ENCODE data around the gene ZWILCH.

Gene ZWILCH

GRCh38 chr15:66503780-66504562 is 1.2 kb upstream of the ZWILCH start:
- Histone ChIP-seq H4K20me1 (ENCODE audit: insufficient read depth) (peaks cover 13% of the 10 kb centered on the region), H3K36me3 (ENCODE audit: insufficient read depth) (peaks cover 35% of the 10 kb centered on the region), H3K27me3 (ENCODE audit: insufficient read depth, low read depth) (no peaks in the 10 kb centered on the region), H3K4me3 (IDR thresholded peaks at IDR 0.05; ENCODE audit: insufficient read depth, low read depth, low read length) (no peak overlapping the region), H3K27ac (peak overlapping the region; percentile 96), H3K4me1 (ENCODE audit: low read depth, poor library complexity, severe bottlenecking) (peaks cover 53% of the 10 kb centered on the region), H3K9ac (peak overlapping the region; percentile 98), H2AFZ (ENCODE audit: low read depth) (peak overlapping the region; percentile 76; the same call in 1 of the 2 replicates), H3K4me2 (peak overlapping the region; percentile 97), H3K79me2 (ENCODE audit: insufficient read depth, low read depth) (peaks cover 77% of the 10 kb centered on the region)
- no peak for TF ChIP-seq CTCF (conservative IDR thresholded peaks at IDR 0.05; ENCODE audit: low read depth, low read length)

- peak overlapping the region; percentile 97 for H3K4me2 ChIP-seq
Measured at GRCh38 chr15:66505430-66505811, 295 bp downstream of the ZWILCH start.

GRCh38 chr15:66505818-66506217 is 692 bp downstream of the ZWILCH start:
- Histone ChIP-seq H3K4me1 (ENCODE audit: low read depth, poor library complexity, severe bottlenecking) (peaks cover 34% of the 10 kb centered on the region), H3K9ac (peak overlapping the region; percentile 98; the same call in 1 of the 2 replicates)
- no peak for TF ChIP-seq CTCF (conservative IDR thresholded peaks at IDR 0.05; ENCODE audit: low read depth, low read length)

More at GRCh38 chr15:66505430-66505811, 295 bp downstream of the ZWILCH start:
- Histone ChIP-seq H3K4me1 (ENCODE audit: low read depth, poor library complexity, severe bottlenecking) (peaks cover 38% of the 10 kb centered on the region), H2AFZ (ENCODE audit: low read depth) (peak overlapping the region; percentile 76), H3K36me3 (ENCODE audit: insufficient read depth) (peaks cover 28% of the 10 kb centered on the region), H4K20me1 (ENCODE audit: insufficient read depth) (peaks cover 13% of the 10 kb centered on the region), H3K9ac (peak overlapping the region; percentile 98), H3K27me3 (ENCODE audit: insufficient read depth, low read depth) (no peaks in the 10 kb centered on the region), H3K27ac (peak overlapping the region; percentile 96), H3K4me3 (IDR thresholded peaks at IDR 0.05; ENCODE audit: insufficient read depth, low read depth, low read length) (no peak overlapping the region), H3K79me2 (ENCODE audit: insufficient read depth, low read depth) (peaks cover 73% of the 10 kb centered on the region)
- TF ChIP-seq CTCF (conservative IDR thresholded peaks at IDR 0.05; ENCODE audit: low read depth, low read length) = no peak

GRCh38 chr15:66508293-66508883 is 3.3 kb downstream of the ZWILCH start:
- H3K9ac ChIP-seq = no peak overlapping the region
- H3K36me3 ChIP-seq (ENCODE audit: insufficient read depth) = no peaks in the 10 kb centered on the region
- no peak overlapping the region for H3K4me2 ChIP-seq
- H3K4me3 ChIP-seq (IDR thresholded peaks at IDR 0.05; ENCODE audit: insufficient read depth, low read depth, low read length) = no peak overlapping the region
- H3K79me2 ChIP-seq (ENCODE audit: insufficient read depth, low read depth) = peaks cover 44% of the 10 kb centered on the region
- TF ChIP-seq CTCF (conservative IDR thresholded peaks at IDR 0.05; ENCODE audit: low read depth, low read length) = no peak
- H3K27me3 ChIP-seq (ENCODE audit: insufficient read depth, low read depth) = no peaks in the 10 kb centered on the region
- H3K4me1 ChIP-seq (ENCODE audit: low read depth, poor library complexity, severe bottlenecking) = peaks cover 9% of the 10 kb centered on the region
- H4K20me1 ChIP-seq (ENCODE audit: insufficient read depth) = no peaks in the 10 kb centered on the region
- H3K27ac ChIP-seq = no peak overlapping the region
- H2AFZ ChIP-seq (ENCODE audit: low read depth) = no peak overlapping the region

More at GRCh38 chr15:66505818-66506217, 692 bp downstream of the ZWILCH start:
- H3K36me3 ChIP-seq (ENCODE audit: insufficient read depth) = peaks cover 24% of the 10 kb centered on the region
- H3K27me3 ChIP-seq (ENCODE audit: insufficient read depth, low read depth) = no peaks in the 10 kb centered on the region
- peaks cover 70% of the 10 kb centered on the region for H3K79me2 ChIP-seq (ENCODE audit: insufficient read depth, low read depth)
- peak overlapping the region; percentile 97 for H3K4me2 ChIP-seq
- H2AFZ ChIP-seq (ENCODE audit: low read depth) = peak overlapping the region; percentile 76
- peak overlapping the region; percentile 96; the same call in 1 of the 2 replicates for H3K27ac ChIP-seq
- H4K20me1 ChIP-seq (ENCODE audit: insufficient read depth) = peaks cover 10% of the 10 kb centered on the region
- H3K4me3 ChIP-seq (IDR thresholded peaks at IDR 0.05; ENCODE audit: insufficient read depth, low read depth, low read length) = no peak overlapping the region
